ENCODE results near the gene OLFML3. TPM values are rescaled to one million over a fixed set of nuclear protein-coding genes. Genes with fewer than 3 reads are reported as not detected.

Gene OLFML3
- total and polyA plus RNA-seq, 2 donors (not counting 3 experiments of a cell fraction or from before 2014, with no cell fraction given), result 3.4 to 3.9 TPM

- no peak overlapping the region for H3K4me2 ChIP-seq (ENCODE audit: insufficient read depth, low read length)
- DNase-seq (ENCODE audit: low read depth, low spot score) (no peak), FAIRE-seq (no peak)
- no TSS peak for BruUV-seq (replicated peaks)
- CTCF ChIA-PET, result interaction anchor here (1.2 to 7.1 kb wide), 2 partner anchors 299 to 305 kb away, joined by 3 to 271 read pairs; no protein-coding TSS in a partner anchor
- no peaks in the 10 kb centered on the region for H4K20me1 ChIP-seq (replicated peaks; ENCODE audit: control insufficient read depth, extremely low read depth, insufficient read depth, low read length)
- POLR2A ChIA-PET, result no interaction called here
- H3K4me3 ChIP-seq (replicated peaks in 1 of 3; ENCODE audit: insufficient read depth in 1 of 3, low read depth in 1 of 3, low read length in 3 of 3), result no peak overlapping the region
- H3K36me3 ChIP-seq (ENCODE audit: control insufficient read depth in 2 of 2, extremely low read depth in 1 of 2, insufficient read depth in 2 of 2, low read length in 2 of 2), result no peaks in the 10 kb centered on the region
- intact Hi-C loops (cut with micrococcal nuclease), result no loop called here
- dilution Hi-C loops (cut with MboI; ENCODE audit: extremely low pct_ligation_motif_present, low sequenced_read_pairs), result no loop called here
- no peak for TF ChIP-seq EZH2 (IDR thresholded peaks at IDR 0.05; ENCODE audit: borderline replicate concordance, low read depth, low read length, severe bottlenecking)
- H3K79me2 ChIP-seq (ENCODE audit: control insufficient read depth, insufficient read depth, low read length), result no peaks in the 10 kb centered on the region
- no peak overlapping the region for H2AFZ ChIP-seq (ENCODE audit: low read depth, low read length)
- H3K27ac ChIP-seq (ENCODE audit: insufficient read depth, low read depth, low read length), result no peak overlapping the region
- no peaks in the 10 kb centered on the region for H3K27me3 ChIP-seq (ENCODE audit: control insufficient read depth in 2 of 2, insufficient read depth in 2 of 2, low read length in 2 of 2)
- H3K9ac ChIP-seq (replicated peaks; ENCODE audit: extremely low read depth, insufficient read depth, low read length), result no peak overlapping the region
- H3K9me3 ChIP-seq (replicated peaks; ENCODE audit: control insufficient read depth, insufficient read depth, low read length), result no peaks in the 10 kb centered on the region
- H3K4me1 ChIP-seq (ENCODE audit: control insufficient read depth, extremely low read depth, insufficient read depth, low read length), result peaks cover 40% of the 10 kb centered on the region
- H3K9me1 ChIP-seq (replicated peaks; ENCODE audit: control insufficient read depth, extremely low read depth, insufficient read depth, low read length), result no peaks in the 10 kb centered on the region
These were observed 3.0 kb downstream of the OLFML3 start for GRCh38 chr1:113981962-113982931.

- Histone ChIP-seq H3K79me2 (ENCODE audit: control insufficient read depth, insufficient read depth, low read length) (no peaks in the 10 kb centered on the region), H3K4me3 (replicated peaks in 1 of 3; ENCODE audit: insufficient read depth in 1 of 3, low read depth in 1 of 3, low read length in 3 of 3) (no peak overlapping the region), H3K36me3 (ENCODE audit: control insufficient read depth in 2 of 2, extremely low read depth in 1 of 2, insufficient read depth in 2 of 2, low read length in 2 of 2) (no peaks in the 10 kb centered on the region), H3K27ac (ENCODE audit: insufficient read depth, low read depth, low read length) (no peak overlapping the region), H4K20me1 (replicated peaks; ENCODE audit: control insufficient read depth, extremely low read depth, insufficient read depth, low read length) (no peaks in the 10 kb centered on the region), H3K9me1 (replicated peaks; ENCODE audit: control insufficient read depth, extremely low read depth, insufficient read depth, low read length) (no peaks in the 10 kb centered on the region), H2AFZ (ENCODE audit: low read depth, low read length) (no peak overlapping the region), H3K27me3 (ENCODE audit: control insufficient read depth in 2 of 2, insufficient read depth in 2 of 2, low read length in 2 of 2) (no peaks in the 10 kb centered on the region), H3K9ac (replicated peaks; ENCODE audit: extremely low read depth, insufficient read depth, low read length) (no peak overlapping the region), H3K4me1 (ENCODE audit: control insufficient read depth, extremely low read depth, insufficient read depth, low read length) (peaks cover 33% of the 10 kb centered on the region), H3K4me2 (ENCODE audit: insufficient read depth, low read length) (no peak overlapping the region), H3K9me3 (replicated peaks; ENCODE audit: control insufficient read depth, insufficient read depth, low read length) (no peaks in the 10 kb centered on the region)
- DNase-seq (ENCODE audit: low read depth, low spot score) (no peak), FAIRE-seq (no peak)
- ChIA-PET CTCF (no interaction called here), POLR2A (no interaction called here)
- TF ChIP-seq CTCF (IDR thresholded peaks at IDR 0.05; ENCODE audit: extremely low read depth in 1 of 2, insufficient read depth in 1 of 2, low read depth in 1 of 2, low read length in 2 of 2), result no peak
- no peak for TF ChIP-seq MYC (IDR thresholded peaks at IDR 0.05; ENCODE audit: low read depth, low read length)
- TF ChIP-seq POLR2A (IDR thresholded peaks at IDR 0.05; ENCODE audit: low read depth, low read length), result no peak
- TF ChIP-seq GATA2 (IDR thresholded peaks at IDR 0.05; ENCODE audit: insufficient read depth, insufficient read length, low read depth, low read length), result no peak
- no peak for TF ChIP-seq MAX (IDR thresholded peaks at IDR 0.05; ENCODE audit: insufficient read depth, insufficient read length)
- TF ChIP-seq POLR2AphosphoS5 (IDR thresholded peaks at IDR 0.05; ENCODE audit: insufficient read depth, low read depth, low read length), result no peak
- TF ChIP-seq JUN (IDR thresholded peaks at IDR 0.05; ENCODE audit: borderline replicate concordance, insufficient read depth, insufficient read length, low read depth), result no peak
- TF ChIP-seq FOS (IDR thresholded peaks at IDR 0.05; ENCODE audit: borderline replicate concordance, insufficient read depth, low read length), result no peak
- TF ChIP-seq EZH2 (IDR thresholded peaks at IDR 0.05; ENCODE audit: borderline replicate concordance, low read depth, low read length, severe bottlenecking), result no peak
- BruUV-seq (replicated peaks), result no TSS peak
- dilution Hi-C loops (cut with MboI; ENCODE audit: extremely low pct_ligation_motif_present, low sequenced_read_pairs), result no loop called here
- intact Hi-C loops (cut with micrococcal nuclease), result no loop called here
These were observed 3.7 kb downstream of the OLFML3 start for GRCh38 chr1:113982949-113983348.
